GM06990 (cell line): ENCODE measurements around the gene LATS2.

Source experiments
- DNase-seq: peaks from one replicate; pipeline ENCODE4 v3.0.0-alpha.2; 2011; ENCODE audit not compliant: insufficient read length; ENCODE audit errors: extremely low read depth
- H3K27me3 ChIP-seq: replicated peaks from 2 replicates; pipeline ENCODE4 v1.6.0; 2011; ENCODE audit warnings: low read length; ENCODE audit not compliant: control insufficient read depth, insufficient read depth
- H3K36me3 ChIP-seq: 2 replicates; pipeline ENCODE4 v1.5.1; 2011; ENCODE audit warnings: low read length; ENCODE audit not compliant: control insufficient read depth, insufficient read depth
- H3K4me3 ChIP-seq: replicated peaks from 2 replicates; pipeline ENCODE4 v1.5.1; 2011; ENCODE audit warnings: low read depth, mild to moderate bottlenecking, control low read depth, low read length
- TF ChIP-seq, protein P1 (sequence below): IDR thresholded peaks from 2 replicates; pipeline ENCODE4 v1.5.1; 2011; ENCODE audit warnings: low read length, control low read depth, mild to moderate bottlenecking, inconsistent platforms; ENCODE audit not compliant: insufficient read depth, poor library complexity, severe bottlenecking

The LATS2 gene

DNA sequence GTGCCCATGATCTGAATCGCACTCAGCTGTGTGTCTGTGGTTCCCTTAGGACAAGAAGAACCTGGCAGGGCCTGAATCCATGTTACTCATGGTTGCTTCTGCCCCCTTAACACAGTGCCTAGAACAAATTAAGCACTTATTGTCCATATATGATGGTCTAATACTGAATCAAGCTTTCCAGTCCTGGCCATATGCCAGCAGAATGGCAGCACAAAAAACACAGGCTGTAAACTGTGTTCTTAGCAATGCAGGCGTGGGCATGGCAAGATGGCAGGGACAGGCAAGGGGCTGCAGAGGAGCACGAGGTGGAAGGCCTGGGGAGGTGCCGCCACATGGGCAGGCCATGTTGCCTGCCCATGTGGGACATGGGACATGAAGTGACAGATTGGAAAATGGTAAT is 68.2 kb downstream of the LATS2 start:
- H3K36me3 ChIP-seq, result peaks cover 5% of the 10 kb centered on the region
- H3K4me3 ChIP-seq, result no peak overlapping the region
- no peaks in the 10 kb centered on the region for H3K27me3 ChIP-seq
- TF ChIP-seq, protein P1, sequence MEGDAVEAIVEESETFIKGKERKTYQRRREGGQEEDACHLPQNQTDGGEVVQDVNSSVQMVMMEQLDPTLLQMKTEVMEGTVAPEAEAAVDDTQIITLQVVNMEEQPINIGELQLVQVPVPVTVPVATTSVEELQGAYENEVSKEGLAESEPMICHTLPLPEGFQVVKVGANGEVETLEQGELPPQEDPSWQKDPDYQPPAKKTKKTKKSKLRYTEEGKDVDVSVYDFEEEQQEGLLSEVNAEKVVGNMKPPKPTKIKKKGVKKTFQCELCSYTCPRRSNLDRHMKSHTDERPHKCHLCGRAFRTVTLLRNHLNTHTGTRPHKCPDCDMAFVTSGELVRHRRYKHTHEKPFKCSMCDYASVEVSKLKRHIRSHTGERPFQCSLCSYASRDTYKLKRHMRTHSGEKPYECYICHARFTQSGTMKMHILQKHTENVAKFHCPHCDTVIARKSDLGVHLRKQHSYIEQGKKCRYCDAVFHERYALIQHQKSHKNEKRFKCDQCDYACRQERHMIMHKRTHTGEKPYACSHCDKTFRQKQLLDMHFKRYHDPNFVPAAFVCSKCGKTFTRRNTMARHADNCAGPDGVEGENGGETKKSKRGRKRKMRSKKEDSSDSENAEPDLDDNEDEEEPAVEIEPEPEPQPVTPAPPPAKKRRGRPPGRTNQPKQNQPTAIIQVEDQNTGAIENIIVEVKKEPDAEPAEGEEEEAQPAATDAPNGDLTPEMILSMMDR, result no peak
- DNase-seq, result no peak

DNA sequence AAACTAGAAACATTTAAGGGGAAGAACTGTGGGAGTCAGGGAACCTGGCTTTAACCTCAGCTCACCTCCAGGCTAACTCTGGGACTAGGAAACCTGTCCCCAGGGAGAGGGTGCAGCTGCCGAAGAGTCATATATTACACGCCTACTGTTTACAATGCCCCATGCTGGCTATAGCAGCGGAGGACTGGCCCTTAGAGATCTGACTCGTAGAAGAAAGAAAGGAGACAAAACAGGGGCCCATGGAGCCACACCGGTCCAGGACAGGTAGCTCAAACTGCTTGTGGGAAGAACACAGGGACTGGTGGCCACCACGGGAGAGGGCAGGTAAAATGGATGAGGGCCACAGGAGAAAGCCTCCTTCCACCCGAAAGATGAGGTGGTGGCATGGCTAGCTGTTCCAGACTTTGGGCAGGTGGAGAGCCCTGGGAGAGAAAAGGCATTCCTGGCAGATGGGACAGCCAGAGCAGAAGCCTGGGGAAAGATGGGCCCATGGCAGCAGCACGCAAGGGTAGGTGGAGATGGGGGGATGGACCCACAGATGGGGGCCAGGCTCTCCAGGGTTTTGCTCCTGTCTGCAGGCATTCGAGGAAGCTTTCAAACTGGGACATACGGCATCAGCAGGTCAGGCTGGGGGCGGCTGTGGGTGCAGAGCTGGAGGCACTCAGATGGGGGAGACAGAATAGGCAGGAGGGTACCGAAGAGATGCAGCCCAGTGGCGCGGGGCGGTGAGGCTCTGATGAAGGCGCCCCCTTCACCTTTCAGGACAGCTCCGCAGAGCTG is 69.5 kb downstream of the LATS2 start:
- H3K4me3 ChIP-seq, result no peak overlapping the region
- H3K27me3 ChIP-seq, result no peaks in the 10 kb centered on the region
- peaks cover 5% of the 10 kb centered on the region for H3K36me3 ChIP-seq
- no peak for DNase-seq
- TF ChIP-seq, protein P1, result no peak

- no peaks in the 10 kb centered on the region for H3K27me3 ChIP-seq
- TF ChIP-seq, protein P1, result no peak
- H3K4me3 ChIP-seq, result no peak overlapping the region
- DNase-seq, result no peak
- peaks cover 5% of the 10 kb centered on the region for H3K36me3 ChIP-seq
Observed at GRCh38 chr13:20990910-20991525, 70.4 kb downstream of the LATS2 start.

GRCh38 chr13:20989656-20990321 is 71.6 kb downstream of the LATS2 start:
- Histone ChIP-seq H3K27me3 (no peaks in the 10 kb centered on the region), H3K36me3 (peaks cover 5% of the 10 kb centered on the region), H3K4me3 (no peak overlapping the region)
- DNase-seq, result no peak
- TF ChIP-seq, protein P1, result no peak

GRCh38 chr13:20988909-20989655 is 72.3 kb downstream of the LATS2 start:
- Histone ChIP-seq H3K36me3 (peaks cover 5% of the 10 kb centered on the region), H3K4me3 (no peak overlapping the region), H3K27me3 (no peaks in the 10 kb centered on the region)
- DNase-seq, result no peak
- TF ChIP-seq, protein P1, result no peak
